ENCODE measurements around the gene AWAT2. TPM values are rescaled to one million over a fixed set of nuclear protein-coding genes. Genes with fewer than 3 reads are reported as not detected.

The AWAT2 gene
- total RNA-seq, 1 donor from 2014 or later: not detected

GRCh38 chrX:70033348-70034051 lies 16.2 kb downstream of the AWAT2 start:
- H3K4me3 ChIP-seq (ENCODE audit: low read depth, low read length): no peak overlapping the region
- peak; percentile 65 for TF ChIP-seq CTCF (conservative IDR thresholded peaks at IDR 0.05; ENCODE audit: low read depth, low read length)
- DNase-seq (ENCODE audit: low read depth): no peak

- no peak for DNase-seq (ENCODE audit: low read depth)
- H3K4me3 ChIP-seq (ENCODE audit: low read depth, low read length): no peak overlapping the region
- TF ChIP-seq CTCF (conservative IDR thresholded peaks at IDR 0.05; ENCODE audit: low read depth, low read length): no peak
Measured at GRCh38 chrX:70032792-70033191, 16.9 kb downstream of the AWAT2 start.

GRCh38 chrX:70030301-70030767 lies 19.4 kb downstream of the AWAT2 start:
- TF ChIP-seq CTCF (conservative IDR thresholded peaks at IDR 0.05; ENCODE audit: low read depth, low read length): peak; percentile 75
- no peak overlapping the region for H3K4me3 ChIP-seq (ENCODE audit: low read depth, low read length)
- DNase-seq (ENCODE audit: low read depth): peak; percentile 3

GRCh38 chrX:70029863-70030262 lies 19.9 kb downstream of the AWAT2 start:
- H3K4me3 ChIP-seq (ENCODE audit: low read depth, low read length): no peak overlapping the region
- DNase-seq (ENCODE audit: low read depth): no peak
- no peak for TF ChIP-seq CTCF (conservative IDR thresholded peaks at IDR 0.05; ENCODE audit: low read depth, low read length)

GRCh38 chrX:70026851-70027200 lies 22.9 kb downstream of the AWAT2 start:
- DNase-seq (ENCODE audit: low read depth): no peak
- no peak for TF ChIP-seq CTCF (conservative IDR thresholded peaks at IDR 0.05; ENCODE audit: low read depth, low read length)
- H3K4me3 ChIP-seq (ENCODE audit: low read depth, low read length): no peak overlapping the region

GRCh38 chrX:70026112-70026850 lies 23.5 kb downstream of the AWAT2 start:
- H3K4me3 ChIP-seq (ENCODE audit: low read depth, low read length): no peak overlapping the region
- TF ChIP-seq CTCF (conservative IDR thresholded peaks at IDR 0.05; ENCODE audit: low read depth, low read length): no peak
- DNase-seq (ENCODE audit: low read depth): no peak
